Body of pancreas (tissue), 4 donors: ENCODE results near the gene ITGB2.

Source experiments
- POLR2A ChIP-seq, 3 donors: fragments of 450-650 bp; IDR thresholded peaks; one replicate each; pipeline ENCODE4 v1.6.1; 2016; ENCODE audit warnings: antibody characterized with exemption in 3 of 3, mild to moderate bottlenecking in 2 of 3
- TF ChIP-seq, protein P1 (sequence below), 7 experiments: fragments of 450-650 bp in 4 of 7; fragments of 200-600 bp in 3 of 7; sonication (generic) in 3 of 7; IDR thresholded peaks; one replicate each; pipeline ENCODE4 v1.5.1; 2016 to 2019; ENCODE audit warnings: antibody characterized with exemption in 7 of 7

DNA sequence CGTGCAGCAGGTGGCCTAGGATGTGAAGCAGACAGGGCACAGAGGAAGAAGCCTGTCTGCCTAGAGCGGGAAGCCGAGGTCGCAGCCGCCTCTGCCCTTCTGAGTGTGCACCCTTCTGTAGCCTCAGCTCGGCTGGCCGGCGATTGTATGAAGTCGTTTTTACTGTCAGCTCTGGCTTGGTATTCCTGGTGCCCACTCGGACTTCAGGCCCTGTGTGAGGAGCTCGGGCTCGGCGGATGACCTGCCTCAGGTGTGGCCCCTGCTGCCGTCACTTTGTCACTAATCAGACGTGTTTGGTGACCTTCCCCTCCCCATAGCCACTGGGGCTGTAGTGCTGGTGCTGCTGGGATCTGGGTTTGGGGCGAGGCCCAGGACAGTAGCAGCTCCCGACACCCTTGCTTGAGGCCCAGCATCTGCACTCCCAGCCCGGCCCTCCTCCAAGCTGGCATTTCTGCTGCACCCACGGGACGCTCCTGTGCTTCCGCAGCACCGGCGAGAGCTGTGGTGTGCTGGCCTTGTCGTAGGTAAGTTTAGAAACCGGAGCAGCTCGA lies 37.3 kb upstream of the ITGB2 start:
- TF ChIP-seq POLR2A (IDR thresholded peaks at IDR 0.05): no peak
- TF ChIP-seq, protein P1, sequence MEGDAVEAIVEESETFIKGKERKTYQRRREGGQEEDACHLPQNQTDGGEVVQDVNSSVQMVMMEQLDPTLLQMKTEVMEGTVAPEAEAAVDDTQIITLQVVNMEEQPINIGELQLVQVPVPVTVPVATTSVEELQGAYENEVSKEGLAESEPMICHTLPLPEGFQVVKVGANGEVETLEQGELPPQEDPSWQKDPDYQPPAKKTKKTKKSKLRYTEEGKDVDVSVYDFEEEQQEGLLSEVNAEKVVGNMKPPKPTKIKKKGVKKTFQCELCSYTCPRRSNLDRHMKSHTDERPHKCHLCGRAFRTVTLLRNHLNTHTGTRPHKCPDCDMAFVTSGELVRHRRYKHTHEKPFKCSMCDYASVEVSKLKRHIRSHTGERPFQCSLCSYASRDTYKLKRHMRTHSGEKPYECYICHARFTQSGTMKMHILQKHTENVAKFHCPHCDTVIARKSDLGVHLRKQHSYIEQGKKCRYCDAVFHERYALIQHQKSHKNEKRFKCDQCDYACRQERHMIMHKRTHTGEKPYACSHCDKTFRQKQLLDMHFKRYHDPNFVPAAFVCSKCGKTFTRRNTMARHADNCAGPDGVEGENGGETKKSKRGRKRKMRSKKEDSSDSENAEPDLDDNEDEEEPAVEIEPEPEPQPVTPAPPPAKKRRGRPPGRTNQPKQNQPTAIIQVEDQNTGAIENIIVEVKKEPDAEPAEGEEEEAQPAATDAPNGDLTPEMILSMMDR (IDR thresholded peaks at IDR 0.05): no peak
